GM12891 (cell line): ENCODE results near the gene SMOC2.

Source experiments
- POLR2A ChIP-seq: IDR thresholded peaks from 2 replicates; pipeline ENCODE4 v1.6.1; 2011; ENCODE audit warnings: low read depth, low read length, control low read depth
- SPI1 ChIP-seq: IDR thresholded peaks from 2 replicates; pipeline ENCODE4 v1.6.1; 2011; ENCODE audit warnings: low read depth, low read length, control low read depth

DNA sequence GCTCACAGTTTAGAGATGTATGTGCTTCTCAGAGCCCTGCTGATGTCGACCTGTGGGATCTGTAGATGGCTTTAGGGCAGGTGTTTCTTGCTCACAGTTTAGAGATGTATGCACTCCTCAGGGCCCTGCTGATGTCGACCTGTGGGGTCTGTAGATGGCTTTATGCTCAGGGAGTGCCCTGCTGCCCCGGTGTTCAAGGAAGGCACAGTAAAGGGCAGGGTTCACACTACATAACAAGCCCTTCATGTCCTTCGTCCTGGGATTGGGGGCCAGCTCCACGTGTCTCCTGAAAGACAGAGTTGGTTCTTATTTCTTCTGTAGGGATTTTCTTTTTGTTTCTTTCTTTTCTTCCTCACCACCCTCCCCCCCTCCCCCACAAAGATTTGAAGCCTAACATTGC lies 91.1 kb downstream of the SMOC2 start:
- no peak for TF ChIP-seq POLR2A
- no peak for TF ChIP-seq SPI1
